Kasumi-1 (cell line): ENCODE measurements around the gene METTL15.
"Not testable (repeated sequence)": the region's sequence is repeated elsewhere in the genome, so short reads cannot be mapped to it uniquely, and the experiment has no call there.

ENCODE experiments used
- DNase-seq, 2 experiments: peaks; one replicate each; lab custom pipeline; 2025; lab: John Stamatoyannopoulos, UW

The METTL15 gene

DNA sequence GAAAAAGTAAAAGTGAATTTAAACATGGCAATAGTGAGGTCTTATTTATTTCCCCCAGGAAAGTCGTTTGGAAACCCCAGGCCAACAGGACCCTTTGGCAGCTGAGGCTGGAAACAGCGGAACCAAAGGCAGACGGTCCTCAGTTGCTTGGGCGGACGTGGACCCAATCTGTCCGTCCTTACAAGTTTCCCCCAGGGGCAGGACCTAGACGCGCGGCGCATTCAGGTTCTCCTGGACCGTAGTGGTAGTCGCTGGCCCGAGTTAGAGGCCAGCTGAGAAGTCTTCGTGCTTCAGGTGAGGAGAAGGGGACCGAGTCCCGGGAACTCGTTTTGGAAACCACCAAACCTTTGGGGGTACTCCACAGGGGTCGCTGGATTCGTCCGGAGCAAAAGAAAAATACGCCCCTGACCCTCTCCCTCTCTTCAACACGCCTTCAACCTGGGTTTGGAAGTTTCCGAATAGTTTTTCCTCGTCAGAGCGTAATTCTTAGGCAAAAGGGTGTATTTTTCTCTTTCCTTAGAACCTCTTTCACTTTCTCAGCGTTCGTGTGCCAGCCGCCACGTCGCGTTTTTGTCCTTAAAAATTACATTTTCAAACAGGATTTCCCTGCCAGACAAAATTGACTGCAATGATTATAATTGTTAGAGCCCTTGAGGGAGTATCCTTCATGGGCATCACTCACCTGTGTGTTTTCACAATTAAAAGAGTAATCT lies 2.1 kb downstream of the METTL15 start:
- DNase-seq: peak; percentile 63 to 72

DNA sequence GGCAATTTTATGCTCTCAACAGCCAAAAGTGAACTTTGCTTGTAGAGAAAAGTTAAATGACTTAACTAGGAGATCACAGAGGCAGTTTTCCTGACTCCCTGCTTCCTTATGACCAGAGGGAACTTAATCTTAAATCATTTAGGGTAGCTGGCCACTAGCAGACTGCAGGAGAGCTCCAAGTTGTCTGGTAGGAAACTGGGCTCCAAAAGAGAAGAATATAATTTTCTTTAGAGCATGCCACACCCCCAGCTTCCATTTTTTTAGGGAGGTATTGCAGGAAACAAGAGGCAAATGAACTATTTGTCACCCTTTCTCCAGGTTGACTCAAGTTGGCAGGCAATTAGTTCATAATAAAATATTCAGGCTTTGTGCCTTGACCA lies 2.6 kb downstream of the METTL15 start:
- DNase-seq: peak in 1 of 2 experiments; percentile 14

DNA sequence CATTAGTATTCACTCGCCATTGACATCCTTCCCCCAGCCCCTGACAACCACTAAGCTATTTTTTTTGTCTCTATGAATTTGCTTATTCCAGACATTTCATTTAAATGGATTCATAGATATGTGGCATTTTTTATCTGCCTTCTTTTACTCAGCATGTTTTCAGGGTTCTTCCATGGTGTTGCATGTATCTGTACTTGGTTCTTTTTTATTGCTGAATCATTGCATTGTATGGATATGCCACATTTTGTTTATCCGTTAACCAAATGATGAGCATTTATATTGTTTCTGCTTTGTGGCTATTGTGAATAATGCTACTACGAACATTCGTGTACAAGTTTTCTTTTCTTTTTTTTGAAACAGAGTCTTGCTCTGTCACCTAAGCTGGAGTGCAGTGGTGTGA lies 5.9 kb downstream of the METTL15 start:
- no peak for DNase-seq

DNA sequence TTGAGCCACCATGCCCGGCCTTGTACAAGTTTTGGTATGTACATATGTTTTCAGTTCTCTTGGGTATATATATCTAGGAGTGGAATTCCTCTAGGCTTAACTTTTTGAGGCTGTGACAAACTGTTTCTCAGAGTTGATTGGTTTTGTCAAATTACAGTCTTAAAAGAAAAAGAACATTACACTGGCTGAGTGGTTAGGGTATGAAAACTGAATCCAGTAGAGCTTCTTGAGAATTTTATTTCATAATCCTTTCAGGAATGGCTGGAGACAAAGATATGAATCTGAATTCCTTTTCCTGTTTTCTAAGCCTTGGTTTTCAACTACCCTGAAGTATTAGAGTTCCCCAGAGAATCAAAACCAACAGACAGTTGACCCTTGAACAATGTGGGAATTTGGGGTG lies 6.5 kb downstream of the METTL15 start:
- DNase-seq: no peak

DNA sequence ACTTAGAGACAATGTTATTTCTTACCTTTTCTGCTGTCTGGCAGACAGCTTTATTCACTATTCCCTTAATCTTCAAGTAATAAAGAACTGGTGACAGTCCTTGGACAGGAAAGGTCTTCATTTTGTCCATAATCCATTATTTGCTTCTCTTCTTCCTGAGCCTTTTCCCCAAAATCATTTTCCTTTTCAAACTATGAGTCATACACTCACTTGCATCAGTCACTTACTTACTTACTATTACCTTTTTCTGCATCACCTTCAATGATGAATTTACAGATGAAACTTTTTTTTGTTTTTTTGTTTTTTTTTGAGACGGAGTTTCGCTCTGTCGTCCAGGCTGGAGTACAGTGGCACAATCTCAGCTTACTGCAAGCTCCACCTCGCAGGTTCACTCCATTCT lies 9.5 kb downstream of the METTL15 start:
- no peak for DNase-seq

DNA sequence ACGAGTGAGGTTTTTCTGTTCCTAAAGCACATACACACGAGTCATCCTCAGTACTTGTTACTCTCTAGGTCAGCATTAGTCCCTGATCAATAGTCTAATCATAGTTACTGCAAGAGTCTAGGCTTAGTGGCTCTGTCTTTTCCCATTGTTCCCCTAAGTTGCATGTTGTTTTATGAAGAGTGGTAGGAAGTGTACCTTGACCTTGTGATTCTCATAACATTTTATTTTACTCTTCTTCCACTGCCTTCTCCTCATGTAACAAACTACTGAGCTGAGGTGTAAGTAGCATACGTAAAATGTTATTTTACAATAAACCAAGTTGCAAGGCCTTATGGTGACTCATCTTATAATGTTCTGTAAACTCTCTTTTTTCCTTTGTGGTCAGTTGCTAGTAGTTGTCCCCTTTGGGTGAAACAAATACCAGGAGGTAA lies 15.0 kb downstream of the METTL15 start:
- no peak for DNase-seq

DNA sequence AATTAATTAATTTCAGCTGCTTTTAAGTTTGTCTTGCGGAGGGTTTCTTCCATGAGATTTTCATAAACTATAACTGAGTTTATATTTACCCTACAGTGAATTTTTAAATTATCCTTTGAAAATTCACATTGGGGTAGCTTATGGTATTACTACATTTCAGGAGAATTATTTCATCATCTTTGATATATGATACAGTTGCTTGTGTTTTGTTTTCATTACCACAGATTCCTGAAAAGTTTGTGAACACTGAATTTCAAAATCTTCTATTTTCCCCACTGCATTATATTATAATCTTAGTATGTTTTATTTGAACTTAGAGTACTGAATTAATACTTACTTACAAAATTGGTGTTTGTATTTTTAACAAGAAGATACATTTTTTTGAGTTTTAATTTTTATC lies 24.4 kb downstream of the METTL15 start:
- DNase-seq: no peak

DNA sequence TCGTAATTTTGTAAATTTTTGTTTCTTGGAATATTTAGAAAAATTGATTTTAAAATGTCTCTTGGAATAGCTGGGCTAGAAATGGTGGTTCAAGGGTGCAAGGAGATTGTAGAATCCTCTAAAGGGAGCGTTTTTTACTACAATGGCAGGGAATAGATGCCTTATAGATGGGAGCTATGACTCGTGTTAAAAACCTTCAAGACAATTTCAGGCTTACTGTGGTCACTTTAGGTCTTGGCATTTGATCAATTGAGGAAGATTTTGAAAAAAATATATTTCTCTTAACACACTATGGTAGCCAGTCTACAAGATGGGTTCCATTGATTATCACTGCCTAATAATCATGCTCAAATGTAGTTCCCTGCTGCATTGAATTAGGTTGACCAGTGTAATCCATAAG lies 25.0 kb downstream of the METTL15 start:
- DNase-seq: no peak

DNA sequence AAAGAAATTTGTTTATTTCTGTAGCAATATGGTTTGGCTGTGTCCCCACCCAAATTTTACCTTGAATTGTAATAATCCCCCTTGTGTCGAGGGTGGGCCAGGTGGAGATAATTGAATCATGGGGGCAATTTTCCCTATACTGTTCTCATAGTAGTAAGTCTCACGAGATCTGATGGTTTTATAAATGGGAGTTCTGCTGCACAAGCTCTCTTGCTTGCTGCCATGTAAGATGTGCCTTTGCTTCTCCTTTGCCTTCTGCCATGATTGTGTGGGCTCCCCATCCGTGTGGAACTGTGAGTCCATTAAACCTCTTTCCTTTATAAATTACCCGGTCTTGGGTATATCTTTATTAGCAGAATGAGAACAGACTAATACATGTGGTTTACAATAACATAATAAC lies 28.0 kb downstream of the METTL15 start:
- not testable (repeated sequence) for DNase-seq

DNA sequence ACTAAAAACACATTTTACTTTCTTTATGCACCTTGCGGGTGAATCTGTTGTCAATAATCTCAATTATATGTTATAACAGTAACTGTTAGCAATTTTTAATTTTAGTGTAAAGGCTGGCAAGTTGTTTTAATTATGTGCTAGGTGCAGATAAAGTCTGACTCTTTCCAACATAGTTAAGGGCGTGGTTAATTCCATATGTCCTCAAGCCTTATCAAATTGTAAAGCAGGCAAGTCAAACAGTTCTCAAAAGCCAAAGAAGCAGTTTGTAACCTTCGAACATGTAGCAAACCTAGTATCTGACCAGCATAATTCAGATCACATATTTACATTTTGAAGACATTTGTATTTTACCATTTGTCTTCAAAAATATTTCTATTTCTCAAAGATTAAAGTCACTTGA lies 29.2 kb downstream of the METTL15 start:
- no peak for DNase-seq

DNA sequence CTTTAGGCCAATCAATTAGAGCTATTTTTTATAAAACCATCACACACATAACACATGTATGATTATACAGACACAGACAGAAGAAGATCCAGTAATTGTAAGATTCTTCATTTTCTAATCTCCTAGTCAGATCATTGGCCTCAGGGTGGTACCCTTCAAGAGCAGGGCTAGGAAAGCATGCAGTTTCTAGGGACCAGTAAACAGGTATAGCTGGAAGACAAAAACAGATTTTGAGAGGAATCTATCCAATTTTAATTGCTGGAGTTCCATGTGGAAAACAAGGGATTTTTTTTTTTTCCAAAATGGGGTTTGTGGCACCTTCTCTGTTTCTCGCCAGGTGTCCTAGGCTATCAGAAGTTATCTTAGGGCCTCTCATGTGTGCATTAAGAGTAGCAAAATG lies 29.6 kb downstream of the METTL15 start:
- no peak for DNase-seq

DNA sequence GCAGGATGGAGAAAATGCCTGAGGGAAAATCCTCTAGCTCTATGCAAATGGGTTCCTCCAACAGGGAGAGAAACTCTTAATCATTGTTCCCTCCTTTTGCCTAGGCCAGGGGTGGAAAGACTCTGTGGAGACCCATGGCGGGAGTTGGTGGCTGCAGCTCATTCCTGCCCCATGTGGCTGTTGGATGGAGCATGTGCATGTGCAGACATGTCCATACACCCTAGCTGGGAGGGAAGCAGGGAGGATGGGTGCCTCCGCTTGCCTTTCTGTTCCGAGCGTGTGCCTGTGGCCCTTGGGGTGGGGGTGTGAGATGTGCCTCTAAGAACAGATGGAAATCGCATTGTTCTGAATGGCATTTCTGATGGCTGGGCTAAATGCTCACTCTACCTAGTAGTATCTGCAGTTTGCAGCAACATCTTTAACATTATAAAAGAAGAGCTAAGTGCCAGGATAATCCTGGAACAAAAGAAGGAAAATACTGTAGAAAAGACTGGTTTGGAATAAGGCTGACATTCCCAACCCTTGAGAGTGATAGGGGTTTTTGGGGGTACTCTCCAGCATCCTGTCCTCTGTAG lies 31.7 kb downstream of the METTL15 start:
- DNase-seq: no peak

DNA sequence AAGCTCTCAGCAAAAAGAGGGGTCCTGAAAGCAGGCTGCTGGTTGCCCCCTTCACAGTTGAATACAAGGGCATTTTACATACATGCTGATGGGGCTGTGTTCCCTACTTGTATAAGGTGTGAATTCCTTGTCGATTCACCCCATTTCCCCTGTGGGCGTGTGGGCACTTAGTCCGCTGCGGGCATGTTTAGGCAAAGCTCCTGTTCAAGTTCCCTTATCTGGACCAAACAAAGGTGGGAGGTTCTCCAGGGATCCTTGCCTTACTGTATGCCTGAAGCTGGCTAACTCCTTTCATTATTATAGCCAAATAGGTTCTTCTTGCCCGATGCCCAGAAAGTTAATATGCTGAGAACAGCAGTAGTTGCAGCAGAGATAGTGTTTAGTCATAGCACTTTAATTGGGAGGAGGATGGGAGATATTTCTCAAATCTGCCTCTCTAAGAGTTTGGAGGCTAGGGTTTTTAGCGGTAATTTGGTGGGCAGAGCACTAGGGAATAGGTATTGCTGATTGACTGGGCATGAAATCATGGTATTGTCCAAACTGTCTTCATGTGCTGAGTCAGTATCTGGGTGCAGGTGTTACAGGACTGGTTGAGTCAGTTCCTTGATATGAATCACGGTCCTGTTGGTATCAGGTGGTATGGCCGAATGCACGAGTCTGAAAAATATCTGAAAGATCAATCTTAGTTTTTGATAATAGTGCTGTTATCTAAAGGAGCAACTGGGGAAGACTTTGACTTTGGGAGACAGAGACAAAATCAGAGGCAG lies 32.7 kb downstream of the METTL15 start:
- DNase-seq: no peak

DNA sequence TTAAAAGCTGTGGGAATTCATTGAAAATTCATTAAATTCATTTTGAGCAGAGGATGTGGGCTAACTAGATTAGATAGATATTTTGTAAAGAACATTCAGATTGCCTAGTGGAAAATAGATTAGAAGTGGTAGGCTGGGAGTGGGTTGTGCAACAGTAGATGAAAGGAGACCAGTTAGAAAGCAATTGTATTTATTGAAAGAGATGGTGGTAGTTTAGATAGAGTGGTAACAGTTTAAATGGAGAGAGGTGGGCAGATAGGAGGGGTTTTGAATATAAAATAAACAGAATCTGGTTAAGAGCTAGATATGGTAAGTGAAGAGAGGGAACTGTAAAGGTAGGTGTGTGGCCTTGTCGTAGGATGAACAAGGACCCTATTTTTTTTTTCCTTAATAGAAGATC lies 34.5 kb downstream of the METTL15 start:
- no peak for DNase-seq

DNA sequence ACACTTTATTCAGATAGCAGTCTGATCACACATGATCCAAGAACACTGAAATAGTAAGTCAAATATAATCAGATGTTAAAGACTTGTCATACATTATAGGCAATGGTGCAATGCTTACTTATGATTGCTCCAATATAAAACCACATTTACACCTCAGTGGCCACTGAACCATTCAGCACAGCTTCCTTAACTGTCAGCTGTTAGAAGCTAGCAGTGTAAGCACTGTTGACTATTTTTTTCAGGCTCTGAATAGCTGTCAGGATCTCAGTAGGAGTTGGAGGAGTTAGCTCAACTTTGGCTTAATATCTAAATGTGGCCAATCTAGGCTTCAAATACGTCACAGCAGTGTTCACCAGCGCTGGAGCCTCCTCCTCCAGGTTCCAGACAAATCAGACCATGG lies 36.6 kb downstream of the METTL15 start:
- DNase-seq: no peak

DNA sequence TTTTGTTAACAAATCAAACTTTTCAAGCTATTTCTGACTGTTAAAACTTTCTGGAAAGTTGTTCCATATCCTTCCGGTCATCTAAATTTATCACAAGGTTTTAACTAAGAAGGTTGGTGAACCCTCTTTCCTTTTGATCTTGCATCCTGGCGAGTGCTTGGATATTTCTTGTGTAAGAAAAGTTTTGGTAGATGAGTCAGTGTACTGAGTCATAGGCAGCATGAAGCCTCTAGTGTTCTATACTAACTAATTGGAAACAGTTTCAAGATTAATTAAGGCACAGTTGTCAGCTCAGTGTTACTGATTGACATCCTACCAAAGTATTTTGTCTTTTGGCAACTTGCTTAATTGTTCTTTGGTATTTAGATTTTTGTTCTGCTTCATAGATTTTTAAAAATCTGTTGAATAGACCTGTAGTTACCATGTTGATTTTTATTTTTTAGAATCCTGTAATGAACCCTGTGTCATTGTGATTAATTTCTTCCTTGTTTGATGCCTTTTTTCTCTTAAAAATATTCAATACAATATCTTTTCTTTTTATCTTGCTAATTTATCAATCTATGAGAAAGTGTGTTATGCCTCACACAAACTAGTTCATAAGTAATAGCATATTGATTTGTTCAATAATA lies 38.0 kb downstream of the METTL15 start:
- DNase-seq: peak; percentile 4

DNA sequence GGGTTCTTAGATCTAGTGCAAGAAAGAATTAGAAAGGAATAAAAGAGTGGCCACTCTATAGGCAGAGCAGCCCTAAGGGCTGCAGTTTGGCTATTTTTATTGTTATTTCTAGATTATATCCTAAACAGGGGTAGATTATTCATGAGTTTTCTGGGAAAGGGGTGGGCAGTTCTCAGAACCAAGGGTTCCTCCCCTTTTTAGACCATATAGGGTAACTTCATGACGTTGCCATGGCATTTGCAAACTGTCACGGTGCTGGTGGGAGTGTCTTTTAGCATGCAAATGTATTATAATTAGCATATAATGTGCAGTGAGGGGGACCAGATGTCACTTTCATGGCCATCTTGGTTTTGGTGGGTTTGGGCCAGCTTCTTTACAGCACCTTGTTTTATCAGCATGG lies 44.6 kb downstream of the METTL15 start:
- DNase-seq: no peak

DNA sequence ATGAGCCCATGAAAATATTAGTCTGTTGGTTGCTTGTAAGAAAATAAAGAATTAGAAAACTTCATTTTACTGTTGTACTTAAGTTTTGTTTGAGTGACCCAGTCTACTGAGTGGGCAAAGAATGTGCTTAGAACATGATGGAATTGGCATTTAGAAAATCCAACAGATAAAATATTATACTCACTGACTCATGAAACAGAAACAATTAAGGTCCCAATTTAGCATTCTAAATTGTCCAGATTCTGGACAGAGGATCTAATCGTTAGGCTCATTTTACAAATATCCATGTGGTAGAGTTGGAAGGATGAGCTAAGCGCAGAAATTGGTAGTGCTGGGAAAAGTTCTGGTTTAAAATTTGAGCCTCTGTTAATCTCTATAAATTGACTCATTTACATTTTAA lies 45.4 kb downstream of the METTL15 start:
- no peak for DNase-seq

DNA sequence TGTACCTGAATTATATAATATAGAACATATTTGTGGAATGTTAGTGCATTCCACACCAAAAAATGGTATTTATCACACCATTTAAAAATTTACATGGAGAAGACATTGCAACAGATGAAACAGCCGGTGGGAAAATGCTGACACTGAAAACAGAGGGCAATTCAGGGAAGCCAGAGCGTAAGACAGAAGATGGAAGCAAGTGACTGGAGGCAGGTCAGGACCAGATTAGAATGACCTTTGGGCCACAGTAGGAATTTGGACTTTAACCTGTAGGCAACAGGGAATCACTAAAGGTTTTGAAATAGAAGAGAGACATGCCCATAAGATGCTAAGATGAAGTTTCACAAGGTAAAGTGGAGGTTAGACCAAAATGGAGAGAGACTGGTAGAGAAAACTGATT lies 60.5 kb downstream of the METTL15 start:
- no peak for DNase-seq

DNA sequence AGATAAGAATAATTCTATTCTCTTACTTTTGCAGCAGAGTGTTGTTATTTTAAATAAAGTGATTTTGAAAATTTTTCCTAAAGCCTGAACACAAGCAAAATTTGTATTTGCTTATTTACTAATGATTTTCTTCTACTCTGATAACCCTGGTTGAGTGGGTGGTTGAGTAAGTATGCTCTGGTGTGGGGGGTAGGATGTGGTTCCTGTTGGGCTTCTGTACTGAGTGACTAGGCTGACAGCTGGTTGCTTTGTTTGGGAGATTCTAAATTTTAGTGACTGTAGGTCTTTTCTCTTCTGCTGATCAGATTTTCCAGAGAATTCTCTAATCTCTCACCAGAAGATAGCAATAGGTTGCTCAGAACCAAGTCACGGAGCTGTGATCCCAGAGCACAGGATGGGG lies 61.6 kb downstream of the METTL15 start:
- DNase-seq: peak; percentile 20 to 31

DNA sequence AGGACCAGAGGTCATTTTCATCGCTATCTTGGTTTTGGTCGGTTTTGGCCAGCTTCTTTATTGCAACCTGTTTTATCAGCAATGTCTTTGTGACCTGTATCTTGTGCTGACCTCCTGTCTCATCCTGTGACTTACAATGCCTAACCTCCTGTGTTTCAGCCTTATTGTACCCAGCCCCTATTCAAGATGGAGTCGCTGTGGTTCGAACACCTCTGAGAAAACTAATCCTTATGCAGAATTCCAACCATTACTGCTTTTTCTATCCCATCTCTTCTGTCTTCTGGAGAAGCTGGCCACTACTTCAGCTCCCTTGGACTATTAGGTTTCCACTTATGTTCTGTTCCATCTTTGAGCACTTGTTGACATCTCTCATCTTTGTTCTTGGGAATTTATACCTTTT lies 62.6 kb downstream of the METTL15 start:
- DNase-seq: no peak

DNA sequence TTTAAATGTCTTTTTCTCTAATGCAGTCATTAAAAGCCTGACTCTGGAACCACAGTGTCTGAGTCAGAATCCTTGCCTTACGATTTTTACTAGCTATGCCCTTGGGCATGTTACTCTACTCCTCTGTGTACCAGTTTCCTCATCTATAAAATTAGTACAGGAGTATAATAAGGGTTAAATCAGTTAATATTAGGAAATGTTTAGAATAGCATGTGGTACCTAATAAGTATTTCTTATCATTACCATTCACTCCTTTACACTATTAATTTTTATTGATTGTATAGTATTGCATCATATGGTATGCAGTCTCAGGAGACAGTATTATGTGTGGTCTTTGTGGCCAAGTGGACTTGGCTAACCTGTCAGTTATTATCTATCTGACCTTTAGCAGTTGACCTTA lies 68.2 kb downstream of the METTL15 start:
- no peak for DNase-seq

DNA sequence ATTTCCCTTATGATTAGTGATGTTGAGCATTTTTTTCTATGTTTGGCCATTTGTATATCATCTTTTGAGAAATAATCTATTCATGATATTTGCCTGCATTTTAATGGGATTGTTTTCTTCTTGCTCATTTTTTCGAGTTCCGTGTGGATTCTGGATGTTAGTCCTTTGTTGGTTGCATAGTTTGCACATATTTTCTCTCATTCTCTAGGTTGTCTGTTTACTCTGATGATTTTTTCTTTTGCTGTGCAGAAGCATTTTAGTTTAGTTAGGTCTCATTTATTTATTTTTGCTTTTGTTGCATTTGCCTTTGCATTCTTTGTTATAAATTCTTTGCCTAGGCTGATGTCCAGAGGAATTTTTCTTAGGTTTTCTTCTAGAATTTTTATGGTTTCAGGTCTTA lies 87.3 kb downstream of the METTL15 start:
- DNase-seq: no peak
